OCI-LY3 (cell line): ENCODE results near the gene NUB1.

Source experiments
- EZH2phosphoT487 ChIP-seq: fragments of 200-600 bp; shearing (Covaris generic); IDR thresholded peaks from 2 replicates; pipeline ENCODE4 v1.6.1; 2018; ENCODE audit warnings: antibody characterized with exemption, mixed run types, low read depth
- TF ChIP-seq, protein P1 (sequence below): fragments of 200-600, 300-600 bp; sonication (generic); IDR thresholded peaks from 2 replicates; pipeline ENCODE4 v1.5.1; 2014; ENCODE audit warnings: antibody characterized with exemption, low read length, low read depth

DNA sequence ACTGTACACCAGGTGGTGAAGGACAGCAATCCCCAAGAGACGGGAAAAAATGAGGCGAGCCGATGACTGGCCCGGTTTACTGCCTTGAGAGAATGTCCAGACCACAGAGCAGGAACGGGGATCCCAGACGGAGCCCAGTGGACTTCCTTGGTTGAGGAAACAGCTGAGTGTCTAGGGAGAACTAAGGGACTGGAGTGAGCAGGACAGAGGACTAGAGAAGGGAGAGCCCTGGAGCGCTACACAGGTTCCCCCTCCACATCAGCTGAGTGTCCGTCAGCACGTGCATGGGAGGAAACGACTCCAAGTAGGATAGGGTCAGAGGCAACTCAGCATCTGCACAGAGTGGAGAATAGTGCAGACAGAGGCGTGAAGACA lies 75.3 kb downstream of the NUB1 start:
- TF ChIP-seq, protein P1, sequence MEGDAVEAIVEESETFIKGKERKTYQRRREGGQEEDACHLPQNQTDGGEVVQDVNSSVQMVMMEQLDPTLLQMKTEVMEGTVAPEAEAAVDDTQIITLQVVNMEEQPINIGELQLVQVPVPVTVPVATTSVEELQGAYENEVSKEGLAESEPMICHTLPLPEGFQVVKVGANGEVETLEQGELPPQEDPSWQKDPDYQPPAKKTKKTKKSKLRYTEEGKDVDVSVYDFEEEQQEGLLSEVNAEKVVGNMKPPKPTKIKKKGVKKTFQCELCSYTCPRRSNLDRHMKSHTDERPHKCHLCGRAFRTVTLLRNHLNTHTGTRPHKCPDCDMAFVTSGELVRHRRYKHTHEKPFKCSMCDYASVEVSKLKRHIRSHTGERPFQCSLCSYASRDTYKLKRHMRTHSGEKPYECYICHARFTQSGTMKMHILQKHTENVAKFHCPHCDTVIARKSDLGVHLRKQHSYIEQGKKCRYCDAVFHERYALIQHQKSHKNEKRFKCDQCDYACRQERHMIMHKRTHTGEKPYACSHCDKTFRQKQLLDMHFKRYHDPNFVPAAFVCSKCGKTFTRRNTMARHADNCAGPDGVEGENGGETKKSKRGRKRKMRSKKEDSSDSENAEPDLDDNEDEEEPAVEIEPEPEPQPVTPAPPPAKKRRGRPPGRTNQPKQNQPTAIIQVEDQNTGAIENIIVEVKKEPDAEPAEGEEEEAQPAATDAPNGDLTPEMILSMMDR, result no peak
- no peak for TF ChIP-seq EZH2phosphoT487
